ENCODE measurements around the gene IVNS1ABP.
"Not testable (repeated sequence)": the region's sequence is repeated elsewhere in the genome, so short reads cannot be mapped to it uniquely, and the experiment has no call there.

IVNS1ABP gene

DNA sequence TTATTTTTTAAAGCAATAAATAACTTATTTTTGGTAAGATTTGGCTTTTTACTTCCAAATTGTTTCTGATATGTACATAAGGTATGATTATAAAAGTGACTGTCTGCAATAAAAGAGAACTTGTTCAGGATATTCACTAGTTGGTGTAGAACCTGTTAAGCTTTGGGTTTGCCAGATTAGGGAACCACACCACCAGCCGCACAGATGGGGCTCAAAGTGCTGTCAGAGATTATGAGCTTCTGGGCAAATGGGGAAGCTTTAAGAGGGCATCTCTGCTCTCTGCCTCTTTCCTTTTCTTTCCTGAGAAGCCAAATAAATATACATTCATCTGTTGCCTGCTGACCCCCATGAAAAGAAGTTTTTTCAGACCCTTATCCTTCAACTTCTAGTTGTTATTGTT is 25.4 kb downstream of the IVNS1ABP start:
- DNase-seq = no peak

DNA sequence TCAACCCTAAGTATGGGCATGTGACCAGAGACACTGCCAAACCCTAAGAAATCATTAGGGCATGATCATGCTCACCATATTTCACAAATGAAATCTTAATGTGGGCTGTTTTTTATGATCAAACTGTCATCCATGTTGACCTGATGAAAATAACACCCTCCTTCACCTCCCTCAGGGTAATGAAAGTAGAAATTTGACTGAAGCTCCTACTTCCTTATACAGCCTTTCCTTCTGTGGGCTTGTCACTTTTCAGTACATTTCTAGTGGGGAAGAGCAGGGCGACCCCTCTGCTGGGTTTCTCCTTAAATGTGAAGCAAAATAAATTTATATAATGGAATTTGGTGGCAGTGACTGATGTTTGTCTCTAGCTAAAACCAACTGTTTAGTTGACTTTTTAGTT is 25.9 kb downstream of the IVNS1ABP start:
- DNase-seq = no peak

DNA sequence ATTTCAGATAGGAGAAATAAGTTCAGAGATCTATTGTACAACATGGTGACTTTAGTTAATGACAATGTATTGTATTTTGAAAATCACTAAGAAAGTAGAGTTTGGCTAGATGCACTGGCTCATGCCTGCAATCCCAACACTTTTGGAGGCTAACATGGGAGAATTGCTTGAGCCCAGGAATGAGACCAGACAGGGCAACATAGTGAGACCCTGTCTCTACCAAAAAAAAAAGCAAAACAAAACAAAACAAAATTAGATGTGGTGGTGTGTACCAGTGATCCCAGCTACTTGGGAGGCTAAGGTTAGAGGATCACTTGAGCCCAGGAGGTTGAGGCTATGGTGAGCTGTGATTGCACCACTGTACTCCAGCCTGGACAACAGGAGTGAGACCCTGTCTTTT is 27.2 kb downstream of the IVNS1ABP start:
- DNase-seq = no peak

- DNase-seq = no peak
Observed at GRCh38 chr1:185288435-185288834, 28.6 kb downstream of the IVNS1ABP start.

- DNase-seq = no peak
Observed at GRCh38 chr1:185287451-185287850, 29.6 kb downstream of the IVNS1ABP start.

GRCh38 chr1:185284533-185285276 is 32.3 kb downstream of the IVNS1ABP start:
- DNase-seq = no peak

- no peak for DNase-seq
Observed at GRCh38 chr1:185284116-185284515, 32.9 kb downstream of the IVNS1ABP start.

GRCh38 chr1:185281245-185281644 is 35.8 kb downstream of the IVNS1ABP start:
- DNase-seq = no peak

GRCh38 chr1:185280589-185280988 is 36.5 kb downstream of the IVNS1ABP start:
- DNase-seq = no peak

- no peak for DNase-seq
Observed at GRCh38 chr1:185279571-185279970, 37.5 kb downstream of the IVNS1ABP start.

DNA sequence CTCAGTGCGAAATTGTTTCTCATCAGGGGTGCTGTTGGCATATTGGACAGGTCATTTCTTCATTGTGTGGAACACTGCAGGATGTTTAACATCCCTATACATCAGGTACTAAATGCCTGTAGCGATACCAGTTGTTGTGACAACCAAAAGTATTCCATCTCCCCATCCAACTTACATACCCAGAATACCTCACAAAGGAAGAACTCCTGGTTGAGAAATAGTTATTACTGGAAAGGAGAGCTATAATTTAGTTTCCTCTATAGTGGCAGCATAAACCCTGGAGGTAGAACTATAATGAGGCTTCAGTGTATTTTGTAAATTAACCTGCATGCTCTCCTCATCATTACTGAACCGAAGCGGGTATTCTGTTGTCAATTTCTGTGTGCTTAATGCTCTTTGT is 45.1 kb downstream of the IVNS1ABP start:
- no peak for DNase-seq

DNA sequence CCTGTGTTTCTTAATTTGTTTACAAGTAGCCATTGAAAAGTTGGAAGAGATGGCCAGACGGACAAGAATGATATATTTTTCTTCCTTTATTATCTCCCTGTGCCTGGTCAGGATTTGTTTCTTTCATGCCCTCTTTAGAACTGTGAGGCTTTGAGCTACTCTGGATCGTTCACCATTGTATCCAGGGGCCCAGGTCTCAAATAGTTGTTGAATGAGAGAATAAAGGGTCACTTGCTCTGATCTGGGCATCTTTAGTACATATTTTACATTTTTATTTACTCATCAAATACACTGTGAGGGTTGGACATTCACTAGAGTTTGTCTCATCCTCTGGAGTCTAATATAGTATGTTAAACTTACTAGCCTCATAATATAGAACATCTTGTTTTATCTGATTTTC is 48.7 kb downstream of the IVNS1ABP start:
- DNase-seq = no peak

DNA sequence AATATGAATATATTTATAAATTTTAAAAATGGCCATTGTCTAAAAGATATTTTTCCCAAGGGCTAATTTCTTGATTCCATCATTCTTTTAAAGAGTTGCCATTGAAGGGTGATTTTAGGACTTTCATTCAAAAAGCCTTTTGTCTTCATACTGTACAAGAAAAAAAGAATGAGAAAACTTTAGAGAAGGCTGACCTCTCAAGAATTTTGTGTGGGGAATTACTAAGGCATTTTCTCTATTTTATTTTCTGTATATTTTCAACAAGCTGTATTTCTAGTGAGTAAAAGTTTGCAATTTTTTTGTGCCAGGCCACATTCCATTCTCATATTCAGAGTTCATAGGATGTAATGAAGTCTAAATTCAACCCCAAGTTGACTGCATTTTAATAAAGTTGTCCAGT is 49.3 kb downstream of the IVNS1ABP start:
- no peak for DNase-seq

GRCh38 chr1:185267301-185267700 is 49.7 kb downstream of the IVNS1ABP start:
- DNase-seq = no peak

GRCh38 chr1:185265314-185265713 is 51.7 kb downstream of the IVNS1ABP start:
- DNase-seq = no peak

- no peak for DNase-seq
Observed at GRCh38 chr1:185263780-185264179, 53.3 kb downstream of the IVNS1ABP start.

GRCh38 chr1:185263292-185263691 is 53.8 kb downstream of the IVNS1ABP start:
- DNase-seq = no peak

DNA sequence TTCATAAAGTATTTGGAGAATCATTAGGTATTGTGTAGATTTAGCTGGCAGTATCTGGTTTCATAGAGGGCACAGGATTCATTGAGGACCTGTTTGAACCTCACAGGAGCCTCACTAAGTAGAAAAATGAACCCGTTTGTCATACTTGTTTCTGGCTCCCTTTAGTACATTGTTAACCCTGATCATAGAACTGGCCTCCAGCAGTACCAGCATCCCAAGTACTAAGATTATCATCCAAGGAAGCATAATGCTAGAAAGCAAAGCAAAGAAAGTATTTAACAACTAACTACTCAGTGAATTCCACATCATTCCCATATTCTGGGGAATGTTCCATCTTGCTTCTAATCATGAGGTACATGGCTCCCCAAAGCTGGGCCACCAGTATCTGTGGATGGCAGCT is 54.9 kb downstream of the IVNS1ABP start:
- no peak for DNase-seq

GRCh38 chr1:185260611-185261010 is 56.4 kb downstream of the IVNS1ABP start:
- no peak for DNase-seq

DNA sequence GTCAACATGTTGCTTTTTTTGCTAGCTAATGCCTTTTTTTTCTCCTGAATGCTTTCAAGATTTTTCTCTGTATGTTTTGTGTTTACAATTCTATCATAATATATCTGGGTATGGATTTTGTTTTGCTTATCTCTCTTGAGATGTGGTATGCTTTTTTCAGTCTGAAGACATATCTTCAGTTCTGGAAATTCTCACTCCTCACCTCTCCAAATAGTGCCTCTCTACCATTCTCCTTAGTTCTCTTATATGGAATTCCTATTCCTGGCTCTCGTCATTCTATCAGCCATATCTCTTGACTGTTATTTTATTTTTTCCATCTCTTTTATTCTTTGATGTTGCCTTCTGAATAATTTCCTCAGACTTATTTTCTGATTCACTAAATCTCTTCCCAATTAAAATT is 58.4 kb downstream of the IVNS1ABP start:
- no peak for DNase-seq

DNA sequence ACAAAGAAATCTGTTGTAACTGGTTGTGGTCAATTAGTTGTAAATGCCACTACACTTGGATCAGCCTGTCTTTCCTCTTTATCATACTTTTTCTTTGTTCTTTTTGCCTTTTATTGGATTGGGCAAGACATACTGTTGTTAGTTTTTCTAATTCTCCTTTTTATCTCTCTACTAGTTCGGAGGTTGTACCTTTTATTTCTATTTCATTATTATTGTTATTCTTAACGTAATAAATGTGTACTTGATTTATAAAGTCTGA is 59.2 kb downstream of the IVNS1ABP start:
- no peak for DNase-seq

GRCh38 chr1:185257116-185257949 is 59.7 kb downstream of the IVNS1ABP start:
- not testable (repeated sequence) for DNase-seq

GRCh38 chr1:185255595-185255994 is 61.4 kb downstream of the IVNS1ABP start:
- DNase-seq = not testable (repeated sequence)

- DNase-seq = not testable (repeated sequence)
Observed at GRCh38 chr1:185252404-185252803, 64.6 kb downstream of the IVNS1ABP start.

DNA sequence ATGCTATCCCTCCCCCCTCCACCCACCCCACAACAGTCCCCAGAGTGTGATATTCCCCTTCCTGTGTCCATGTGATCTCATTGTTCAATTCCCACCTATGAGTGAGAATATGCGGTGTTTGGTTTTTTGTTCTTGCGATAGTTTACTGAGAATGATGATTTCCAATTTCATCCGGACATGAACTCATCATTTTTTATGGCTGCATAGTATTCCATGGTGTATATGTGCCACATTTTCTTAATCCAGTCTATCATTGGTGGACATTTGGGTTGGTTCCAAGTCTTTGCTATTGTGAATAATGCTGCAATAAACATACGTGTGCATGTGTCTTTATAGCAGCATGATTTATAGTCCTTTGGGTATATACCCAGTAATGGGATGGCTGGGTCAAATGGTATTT is 65.1 kb downstream of the IVNS1ABP start:
- not testable (repeated sequence) for DNase-seq
